Prostate gland (tissue), 2 donors: ENCODE results near the gene KAZALD1. TPM values are rescaled to one million over a fixed set of nuclear protein-coding genes. Genes with fewer than 3 reads are reported as not detected.

ENCODE experiments used
- DNase-seq: peaks from one replicate; pipeline ENCODE4 v3.0.0-alpha.2; 2019; ENCODE audit warnings: low spot score
- H3K27ac ChIP-seq, 2 donors: fragments of 200-600 bp; sonication (generic); 2 replicates each; pipeline ENCODE4 v1.5.1; 2017 to 2019
- H3K27me3 ChIP-seq: fragments of 200-600 bp; sonication (generic); replicated peaks from 2 replicates; pipeline ENCODE4 v1.5.1; 2019; ENCODE audit not compliant: insufficient read depth
- H3K36me3 ChIP-seq, 2 donors: fragments of 200-600 bp; sonication (generic); 1 replicate in 1 of 2; 2 replicates in 1 of 2; pipeline versions ENCODE4 v1.5.1 to v1.8.1; 2017 to 2019
- H3K4me1 ChIP-seq: fragments of 200-600 bp; sonication (generic); replicated peaks from 2 replicates; pipeline ENCODE4 v1.5.1; 2019
- H3K4me3 ChIP-seq, 2 donors: fragments of 200-600 bp; sonication (generic); 2 replicates each; pipeline ENCODE4 v1.5.1; 2017 to 2019
- H3K9me3 ChIP-seq: fragments of 200-600 bp; sonication (generic); 2 replicates; pipeline ENCODE4 v1.5.1; 2017
- CTCF ChIP-seq, 4 experiments: fragments of 200-600 bp in 2 of 4; fragments of 450-650 bp in 2 of 4; sonication (generic) in 2 of 4; IDR thresholded peaks; 1 replicate in 3 of 4; 2 replicates in 1 of 4; pipeline ENCODE4 v1.5.1; 2016 to 2019; ENCODE audit warnings: antibody characterized with exemption in 4 of 4, mild to moderate bottlenecking in 2 of 4, moderate library complexity in 2 of 4
- POLR2A ChIP-seq: fragments of 450-650 bp; IDR thresholded peaks from one replicate; pipeline ENCODE4 v1.6.1; 2016; ENCODE audit warnings: antibody characterized with exemption, mild to moderate bottlenecking
- POLR2AphosphoS5 ChIP-seq: sonication (generic); formaldehyde crosslinking; IDR thresholded peaks from one replicate; pipeline ENCODE4 v1.6.1; 2017; ENCODE audit warnings: antibody characterized with exemption
- WGBS: methylation state at CpG from one replicate; pipeline ENCODE4 v1.1.5; 2018; 5-methylcytosine and 5-hydroxymethylcytosine counted together
- intact Hi-C: fragments of 100-400 bp; cut with DNase I; formaldehyde crosslinking; loops from one replicate; pipeline ENCODE4 v1.14.2; 2022
- total RNA-seq, 2 donors: library from RNA; depleted of rRNA; stranded (reverse); fragments of >200 nt; gene quantifications; one replicate each; pipeline ENCODE4 v1.1.0, GENCODE V29; 2016

KAZALD1 gene
- total RNA-seq, 2 donors from 2014 or later, result 9.8 to 24.4 TPM

GRCh38 chr10:101056365-101057151 lies 5.2 kb upstream of the KAZALD1 start:
- intact Hi-C loops, result no loop called here
- no peaks in the 10 kb centered on the region for H3K27me3 ChIP-seq
- no peak for TF ChIP-seq CTCF (IDR thresholded peaks at IDR 0.05)
- TF ChIP-seq POLR2A, result no peak
- no peak for TF ChIP-seq POLR2AphosphoS5
- no peak overlapping the region for H3K4me3 ChIP-seq
- no peaks in the 10 kb centered on the region for H3K36me3 ChIP-seq
- no peak overlapping the region for H3K27ac ChIP-seq
- DNase-seq, result no peak
- H3K4me1 ChIP-seq, result no peaks in the 10 kb centered on the region
- 96% methylated on average over 4 of the region's 4 CpGs for WGBS
- no peaks in the 10 kb centered on the region for H3K9me3 ChIP-seq

- H3K4me1 ChIP-seq, result no peaks in the 10 kb centered on the region
- under 1% methylated on average over 37 of the region's 37 CpGs for WGBS
- peak; percentile 91 for DNase-seq
- peak overlapping the region; percentile 76 to 83 for H3K4me3 ChIP-seq
- intact Hi-C loops, result no loop called here
- H3K36me3 ChIP-seq, result no peaks in the 10 kb centered on the region
- H3K9me3 ChIP-seq, result no peaks in the 10 kb centered on the region
- TF ChIP-seq CTCF (IDR thresholded peaks at IDR 0.05) (peak; percentile 78 to 92 (median 89)), POLR2A (no peak), POLR2AphosphoS5 (peak; percentile 67)
- H3K27me3 ChIP-seq, result no peaks in the 10 kb centered on the region
- peak overlapping the region; percentile 98 to 99 for H3K27ac ChIP-seq
These were observed 1.5 kb upstream of the KAZALD1 start for GRCh38 chr10:101060036-101060950.

- Histone ChIP-seq H3K27me3 (no peaks in the 10 kb centered on the region), H3K4me1 (peaks cover 4% of the 10 kb centered on the region), H3K27ac (peak overlapping the region; percentile 98 to 99), H3K36me3 (no peaks in the 10 kb centered on the region), H3K4me3 (peak overlapping the region; percentile 76 to 83), H3K9me3 (no peaks in the 10 kb centered on the region)
- TF ChIP-seq POLR2AphosphoS5 (peak; percentile 89), POLR2A (peak; percentile 67), CTCF (IDR thresholded peaks at IDR 0.05) (peak in 2 of 4 experiments; percentile 19 to 29)
- DNase-seq, result peak; percentile 90
- under 1% methylated on average over 60 of the region's 67 CpGs for WGBS
- intact Hi-C loops, result no loop called here
These were observed 702 bp upstream of the KAZALD1 start for GRCh38 chr10:101060951-101061623.

- Histone ChIP-seq H3K4me1 (peaks cover 5% of the 10 kb centered on the region), H3K36me3 (no peaks in the 10 kb centered on the region), H3K9me3 (no peaks in the 10 kb centered on the region), H3K27me3 (no peaks in the 10 kb centered on the region), H3K4me3 (peak overlapping the region; percentile 6 to 15), H3K27ac (peak overlapping the region; percentile 98 to 99)
- peak; percentile 27 for DNase-seq
- TF ChIP-seq CTCF (IDR thresholded peaks at IDR 0.05) (peak in 3 of 4 experiments; percentile 41 to 74 (median 70)), POLR2A (no peak), POLR2AphosphoS5 (no peak)
- intact Hi-C loops, result no loop called here
- 10% methylated on average over 38 of the region's 63 CpGs for WGBS
These were observed 652 bp downstream of the KAZALD1 start for GRCh38 chr10:101062232-101063049.
